ENCODE data around the gene HCFC1. TPM values are rescaled to one million over a fixed set of nuclear protein-coding genes. Genes with fewer than 3 reads are reported as not detected.

The HCFC1 gene
- total and polyA plus RNA-seq, 9 of the 15 experiments (the other 6 are each of a cell fraction or from before 2014, with no cell fraction given), result 2.8 to 133 (median 17.1) TPM

- TF ChIP-seq PBX2 (CRISPR knock-in tag; IDR thresholded peaks at IDR 0.05; ENCODE audit: low read depth), result no peak
- no peak for TF ChIP-seq PBX2 (tag; conservative IDR thresholded peaks at IDR 0.05; ENCODE audit: low read depth)
- no peak for TF ChIP-seq ZNF212 (CRISPR knock-in tag; IDR thresholded peaks at IDR 0.05)
- TF ChIP-seq ZNF699 (CRISPR knock-in tag; IDR thresholded peaks at IDR 0.05; ENCODE audit: insufficient replicate concordance), result no peak
- no peak for TF ChIP-seq ZNF668 (CRISPR knock-in tag; IDR thresholded peaks at IDR 0.05)
- TF ChIP-seq, protein P1, sequence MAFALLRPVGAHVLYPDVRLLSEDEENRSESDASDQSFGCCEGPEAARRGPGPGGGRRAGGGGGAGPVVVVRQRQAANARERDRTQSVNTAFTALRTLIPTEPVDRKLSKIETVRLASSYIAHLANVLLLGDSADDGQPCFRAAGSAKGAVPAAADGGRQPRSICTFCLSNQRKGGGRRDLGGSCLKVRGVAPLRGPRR (CRISPR knock-in tag; IDR thresholded peaks at IDR 0.05), result no peak
- no peak for TF ChIP-seq HMG20B (CRISPR knock-in tag; IDR thresholded peaks at IDR 0.05)
Observed at GRCh38 chrX:153960077-153960476, 11.5 kb downstream of the HCFC1 start (continued).

DNA sequence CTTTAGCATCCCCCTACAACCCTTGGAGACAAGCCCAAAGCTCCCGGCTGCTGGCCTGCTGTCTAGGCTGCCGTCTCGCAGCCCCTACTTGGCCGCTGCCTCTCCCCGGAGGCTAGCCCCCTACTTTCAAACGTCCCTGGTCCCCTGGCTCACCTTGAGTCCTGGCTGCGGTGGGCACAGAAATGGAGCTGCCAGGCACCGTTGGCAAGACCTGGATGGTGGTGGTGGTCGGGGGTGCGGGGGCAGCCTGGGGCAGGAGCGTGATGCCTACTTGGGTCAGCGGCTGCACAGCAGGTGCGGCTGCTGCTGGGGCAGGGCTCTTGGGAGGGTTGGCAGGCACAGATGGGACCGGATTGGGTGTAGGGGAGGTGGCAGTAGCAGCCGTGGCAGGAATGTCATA, 12.0 kb downstream of the HCFC1 start:
- no peak for ATAC-seq
- peaks cover 24% of the 10 kb centered on the region for H3K79me2 ChIP-seq (ENCODE audit: control insufficient read depth, insufficient read depth, low read length)
- no peaks in the 10 kb centered on the region for H3K27me3 ChIP-seq (ENCODE audit: control insufficient read depth in 2 of 2, insufficient read depth in 2 of 2, low read length in 2 of 2)
- H3K9me3 ChIP-seq (replicated peaks; ENCODE audit: control insufficient read depth, insufficient read depth, low read depth, low read length), result no peaks in the 10 kb centered on the region
- in situ Hi-C loops (cut with MboI) (no loop called here), intact Hi-C loops (cut with micrococcal nuclease) (no loop called here)
- CTCF ChIA-PET (ENCODE audit: low intra/inter-chr PET ratio), result no interaction called here
- FAIRE-seq, result no peak
- no peak overlapping the region for H3K9ac ChIP-seq (ENCODE audit: insufficient read depth in 1 of 2, low read depth in 2 of 2, low read length in 2 of 2)
- H3K27ac ChIP-seq (ENCODE audit: extremely low read depth, low read depth, low read length), result no peak overlapping the region
- DNase-seq (ENCODE audit: extremely low read depth in 1 of 4, low spot score in 3 of 4), result no peak
- peaks cover 0 to 6% of the 10 kb centered on the region in 2 experiments; a peak in 2 of 5 replicates for H3K4me1 ChIP-seq (replicated peaks in 1 of 2; ENCODE audit: control insufficient read depth in 2 of 2, insufficient read depth in 2 of 2, low read length in 2 of 2)
- peaks cover 4% of the 10 kb centered on the region; the same call in 1 of the 2 replicates for H4K20me1 ChIP-seq (replicated peaks; ENCODE audit: control insufficient read depth, insufficient read depth, low read length)
- POLR2A ChIA-PET, result interaction anchor here (1.0 to 4.2 kb wide), 2 partner anchors 8 to 11 kb away, joined by 3 to 24 read pairs; no protein-coding TSS in a partner anchor
- no TSS peak for BruUV-seq (replicated peaks)
- H2AFZ ChIP-seq (ENCODE audit: low read depth, low read length), result no peak overlapping the region
- TF ChIP-seq, protein P2, sequence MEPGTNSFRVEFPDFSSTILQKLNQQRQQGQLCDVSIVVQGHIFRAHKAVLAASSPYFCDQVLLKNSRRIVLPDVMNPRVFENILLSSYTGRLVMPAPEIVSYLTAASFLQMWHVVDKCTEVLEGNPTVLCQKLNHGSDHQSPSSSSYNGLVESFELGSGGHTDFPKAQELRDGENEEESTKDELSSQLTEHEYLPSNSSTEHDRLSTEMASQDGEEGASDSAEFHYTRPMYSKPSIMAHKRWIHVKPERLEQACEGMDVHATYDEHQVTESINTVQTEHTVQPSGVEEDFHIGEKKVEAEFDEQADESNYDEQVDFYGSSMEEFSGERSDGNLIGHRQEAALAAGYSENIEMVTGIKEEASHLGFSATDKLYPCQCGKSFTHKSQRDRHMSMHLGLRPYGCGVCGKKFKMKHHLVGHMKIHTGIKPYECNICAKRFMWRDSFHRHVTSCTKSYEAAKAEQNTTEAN (CRISPR knock-in tag; IDR thresholded peaks at IDR 0.05), result no peak
- TF ChIP-seq POLR2G (IDR thresholded peaks at IDR 0.05; ENCODE audit: low read depth, low read length), result peak; percentile 53
- no peak for TF ChIP-seq ZNF639 (CRISPR knock-in tag; conservative IDR thresholded peaks at IDR 0.05 in 1 of 2, IDR thresholded peaks at IDR 0.05 in 1 of 2)
- H3K36me3 ChIP-seq (ENCODE audit: control insufficient read depth, insufficient read depth, low read length), result peaks cover 100% of the 10 kb centered on the region; the same call in 2 of the 3 replicates
- WGBS (ENCODE audit: insufficient coverage, low coverage, missing lambda C conversion rate), result 100% methylated on average over 6 of the region's 15 CpGs
- H3K4me2 ChIP-seq (ENCODE audit: insufficient read depth, low read length), result no peak overlapping the region
- no peak overlapping the region for H3K4me3 ChIP-seq
- no peaks in the 10 kb centered on the region for H3K9me1 ChIP-seq (ENCODE audit: control insufficient read depth, insufficient read depth, low read length)
